SK-N-SH treated with all-trans-retinoic acid at 6 μM for 48 hours (cell line): Measurements from ENCODE around the gene DDX49.

Source experiments
- ATAC-seq: fragments of 200-7000 bp; cut with Tn5 transposase; 3 replicates; pipeline ENCODE4 v1.9.1; 2020; ENCODE audit warnings: mild to moderate bottlenecking, moderate library complexity
- ARNTL ChIP-seq: fragments of 450-650 bp; formaldehyde crosslinking; IDR thresholded peaks from 2 replicates; pipeline ENCODE4 v1.5.0; 2020; ENCODE audit warnings: low read depth, mild to moderate bottlenecking, moderate library complexity, borderline replicate concordance
- BACH2 ChIP-seq: fragments of 250-450 bp; sonication (Bioruptor Pico); IDR thresholded peaks from 2 replicates; pipeline ENCODE4 v1.9.0; 2021; ENCODE audit warnings: mild to moderate bottlenecking, borderline replicate concordance
- CREB5 ChIP-seq: fragments of 250-450 bp; sonication (Bioruptor Pico); IDR thresholded peaks from 2 replicates; pipeline ENCODE4 v1.5.1; 2020; ENCODE audit warnings: low read depth, mild to moderate bottlenecking, moderate library complexity
- CSDC2 ChIP-seq: fragments of 250-450 bp; sonication (Bioruptor Pico); IDR thresholded peaks from 2 replicates; pipeline ENCODE4 v1.5.0; 2020; ENCODE audit warnings: mild to moderate bottlenecking, moderate library complexity
- CSRNP3 ChIP-seq: fragments of 250-450 bp; sonication (Bioruptor Pico); IDR thresholded peaks from 2 replicates; pipeline ENCODE4 v1.5.1; 2021; ENCODE audit warnings: mild to moderate bottlenecking, moderate library complexity
- ESRRG ChIP-seq: fragments of 250-450 bp; sonication (Bioruptor Pico); IDR thresholded peaks from 2 replicates; pipeline ENCODE4 v1.6.1; 2021; ENCODE audit warnings: mild to moderate bottlenecking
- GLIS3 ChIP-seq: fragments of 250-450 bp; sonication (Bioruptor Pico); IDR thresholded peaks from 2 replicates; pipeline ENCODE4 v1.5.0; 2020; ENCODE audit warnings: mild to moderate bottlenecking, moderate library complexity
- ISL1 ChIP-seq: fragments of 250-450 bp; sonication (Bioruptor Pico); IDR thresholded peaks from 2 replicates; pipeline ENCODE4 v2.1.2; 2022; ENCODE audit warnings: mild to moderate bottlenecking, moderate library complexity
- OSR1 ChIP-seq: fragments of 250-450 bp; sonication (Bioruptor Pico); IDR thresholded peaks from 2 replicates; pipeline ENCODE4 v1.8.0; 2022; ENCODE audit warnings: moderate library complexity, mild to moderate bottlenecking, inconsistent platforms
- PATZ1 ChIP-seq: fragments of 250-450 bp; sonication (Bioruptor Pico); IDR thresholded peaks from 2 replicates; pipeline ENCODE4 v1.8.0; 2020; ENCODE audit warnings: mild to moderate bottlenecking, moderate library complexity, borderline replicate concordance
- POU6F1 ChIP-seq: fragments of 250-450 bp; sonication (Bioruptor Pico); IDR thresholded peaks from 2 replicates; pipeline ENCODE4 v1.8.0; 2021; ENCODE audit warnings: low read depth, mild to moderate bottlenecking, moderate library complexity, borderline replicate concordance
- PPARA ChIP-seq: fragments of 250-450 bp; sonication (Bioruptor Pico); IDR thresholded peaks from 2 replicates; pipeline ENCODE4 v1.5.0; 2020; ENCODE audit warnings: mild to moderate bottlenecking, borderline replicate concordance
- RARB ChIP-seq: fragments of 250-450 bp; sonication (Bioruptor Pico); IDR thresholded peaks from 2 replicates; pipeline ENCODE4 v1.8.0; 2021; ENCODE audit warnings: mild to moderate bottlenecking, moderate library complexity
- SNAI2 ChIP-seq: fragments of 250-450 bp; sonication (Bioruptor Pico); IDR thresholded peaks from 2 replicates; pipeline ENCODE4 v1.5.0; 2020; ENCODE audit warnings: mild to moderate bottlenecking, moderate library complexity
- TCF4 ChIP-seq: fragments of 250-450 bp; sonication (Bioruptor Pico); IDR thresholded peaks from 2 replicates; pipeline ENCODE4 v1.8.0; 2021; ENCODE audit warnings: mild to moderate bottlenecking, moderate library complexity, borderline replicate concordance
- TOX ChIP-seq: fragments of 250-450 bp; sonication (Bioruptor Pico); IDR thresholded peaks from 2 replicates; pipeline ENCODE4 v1.8.0; 2021; ENCODE audit warnings: mild to moderate bottlenecking, moderate library complexity, borderline replicate concordance
- TSHZ2 ChIP-seq: fragments of 250-450 bp; sonication (Bioruptor Pico); IDR thresholded peaks from 2 replicates; pipeline ENCODE4 v1.5.0; 2020; ENCODE audit warnings: mild to moderate bottlenecking, moderate library complexity
- ZC3H10 ChIP-seq: fragments of 250-450 bp; sonication (Bioruptor Pico); IDR thresholded peaks from 2 replicates; pipeline ENCODE4 v1.5.1; 2021; ENCODE audit warnings: mild to moderate bottlenecking, moderate library complexity
- ZFP3 ChIP-seq: fragments of 250-450 bp; sonication (Bioruptor Pico); IDR thresholded peaks from 2 replicates; pipeline ENCODE4 v1.5.0; 2020; ENCODE audit warnings: mild to moderate bottlenecking, moderate library complexity
- ZNF70 ChIP-seq: fragments of 450-650 bp; formaldehyde crosslinking; IDR thresholded peaks from 2 replicates; pipeline ENCODE4 v1.5.0; 2020; ENCODE audit warnings: mild to moderate bottlenecking, moderate library complexity

DDX49 gene

GRCh38 chr19:18919900-18920214 is 342 bp downstream of the DDX49 start:
- TF ChIP-seq TOX (no peak), CSDC2 (CRISPR knock-in tag) (no peak), PATZ1 (CRISPR knock-in tag) (no peak)
- ATAC-seq = no peak

GRCh38 chr19:18920400-18920799 is 885 bp downstream of the DDX49 start:
- TF ChIP-seq ZC3H10 (CRISPR knock-in tag) (no peak), CSDC2 (CRISPR knock-in tag) (no peak), TOX (no peak), TSHZ2 (no peak), TCF4 (no peak), ZFP3 (CRISPR knock-in tag) (no peak), CREB5 (CRISPR knock-in tag) (no peak), POU6F1 (CRISPR knock-in tag) (no peak), ISL1 (CRISPR knock-in tag) (no peak), CSRNP3 (CRISPR knock-in tag) (no peak), ZNF70 (CRISPR knock-in tag) (no peak)
- ATAC-seq = no peak

GRCh38 chr19:18921593-18921992 is 2.1 kb downstream of the DDX49 start:
- TF ChIP-seq ZC3H10 (CRISPR knock-in tag) (no peak), TOX (no peak), SNAI2 (CRISPR knock-in tag) (no peak), GLIS3 (no peak), ARNTL (CRISPR knock-in tag) (no peak), ISL1 (CRISPR knock-in tag) (no peak), POU6F1 (CRISPR knock-in tag) (no peak), PATZ1 (CRISPR knock-in tag) (no peak), OSR1 (CRISPR knock-in tag) (no peak), ZNF70 (CRISPR knock-in tag) (no peak), BACH2 (CRISPR knock-in tag) (no peak), RARB (CRISPR knock-in tag) (no peak), PPARA (CRISPR knock-in tag) (no peak), ZFP3 (CRISPR knock-in tag) (no peak), ESRRG (no peak), CREB5 (CRISPR knock-in tag) (no peak), CSDC2 (CRISPR knock-in tag) (no peak)
- no peak for ATAC-seq
